K562 (cell line): ENCODE results near the gene NVL. TPM values are rescaled to one million over a fixed set of nuclear protein-coding genes. Genes with fewer than 3 reads are reported as not detected.

Experiments
- ATAC-seq: fragments of 200-7000 bp; cut with Tn5 transposase; 3 replicates; pipeline ENCODE4 v1.9.1; 2020; ENCODE audit warnings: moderate library complexity
- BruUV-seq: library from RNA; stranded (reverse); fragments of 400-500 nt; replicated peaks from 2 replicates; lab custom pipeline; 2021; lab: Mats Ljungman, UMichigan
- CTCF ChIA-PET: fragments of 300-600 bp; formaldehyde crosslinking; extraction: SDS; loops from one replicate; lab custom pipeline; 2021; ENCODE audit warnings: low intra/inter-chr PET ratio; lab: Yijun Ruan, JAX
- POLR2A ChIA-PET: fragments of 300-600, 350-650 bp; sonication (Branson Sonifier 250); formaldehyde crosslinking; extraction: SDS; loops from one replicate; lab custom pipeline; 2021; ENCODE audit warnings: antibody characterized with exemption, inconsistent platforms; lab: Yijun Ruan, JAX
- DNase-seq, 4 experiments: peaks; one replicate each; pipeline versions ENCODE4 v3.0.0 to v3.0.0-alpha.2; 2011 to 2018; ENCODE audit warnings: low spot score in 3 of 4, mixed read lengths in 3 of 4; ENCODE audit errors: extremely low read depth in 1 of 4
- FAIRE-seq: peaks from 2 replicates; lab custom pipeline; 2011; peaks lifted over from hg19 to GRCh38; lab: Jason Lieb, UNC
- H2AFZ ChIP-seq: 2 replicates; pipeline ENCODE4 v1.6.0; 2011; ENCODE audit warnings: low read depth, low read length, control low read depth, inconsistent platforms
- H3K27ac ChIP-seq: fragments of 200-600 bp; 3 replicates; pipeline ENCODE4 v1.8.0; 2011; ENCODE audit warnings: low read depth, mild to moderate bottlenecking, control low read depth, inconsistent platforms, low read length, moderate library complexity, mixed read lengths; ENCODE audit errors: extremely low read depth
- H3K27me3 ChIP-seq, 2 experiments: fragments of 300-600 bp in 1 of 2; 2 replicates in 1 of 2; 3 replicates in 1 of 2; pipeline versions ENCODE4 v1.6.0 to v1.8.0; 2011; ENCODE audit warnings: inconsistent platforms in 2 of 2, low read length in 2 of 2, mild to moderate bottlenecking in 1 of 2, mixed read lengths in 1 of 2, moderate library complexity in 1 of 2; ENCODE audit not compliant: control insufficient read depth in 2 of 2, insufficient read depth in 2 of 2
- H3K36me3 ChIP-seq: fragments of 300-600 bp; 3 replicates; pipeline ENCODE4 v1.8.0; 2011; ENCODE audit warnings: mild to moderate bottlenecking, low read length, inconsistent platforms; ENCODE audit not compliant: control insufficient read depth, insufficient read depth
- H3K4me1 ChIP-seq, 2 experiments: fragments of 200-600 bp in 1 of 2; replicated peaks in 1 of 2; 2 replicates in 1 of 2; 3 replicates in 1 of 2; pipeline versions ENCODE4 v1.5.1 to v1.8.0; 2011; ENCODE audit warnings: inconsistent platforms in 2 of 2, low read length in 2 of 2, mild to moderate bottlenecking in 1 of 2, mixed read lengths in 1 of 2, moderate library complexity in 1 of 2; ENCODE audit not compliant: control insufficient read depth in 2 of 2, insufficient read depth in 2 of 2
- H3K4me2 ChIP-seq: 2 replicates; pipeline ENCODE4 v1.6.1; 2011; ENCODE audit warnings: low read length, control low read depth, inconsistent platforms, mixed read lengths; ENCODE audit not compliant: insufficient read depth
- H3K4me3 ChIP-seq: fragments of 200-600 bp; sonication (generic), shearing (Covaris generic); 2 replicates; pipeline ENCODE4 v1.5.1; 2016; ENCODE audit warnings: control low read depth, inconsistent platforms
- H3K79me2 ChIP-seq: fragments of 200-600 bp; 3 replicates; pipeline ENCODE4 v1.8.0; 2011; ENCODE audit warnings: low read length, inconsistent platforms; ENCODE audit not compliant: control insufficient read depth, insufficient read depth
- H3K9ac ChIP-seq, 2 experiments: 2 replicates each; pipeline versions ENCODE4 v1.6.0 to v1.6.1; 2011; ENCODE audit warnings: low read depth in 2 of 2, low read length in 2 of 2, control low read depth in 1 of 2, inconsistent platforms in 1 of 2, mild to moderate bottlenecking in 1 of 2, mixed read lengths in 1 of 2; ENCODE audit not compliant: insufficient read depth in 1 of 2
- H3K9me1 ChIP-seq: one replicate; pipeline ENCODE4 v1.6.0; 2011; ENCODE audit warnings: inconsistent platforms, mild to moderate bottlenecking, low read length, moderate library complexity; ENCODE audit not compliant: control insufficient read depth, insufficient read depth
- H3K9me3 ChIP-seq: replicated peaks from 2 replicates; pipeline ENCODE4 v1.5.1; 2011; ENCODE audit warnings: low read depth, low read length, inconsistent platforms; ENCODE audit not compliant: control insufficient read depth, insufficient read depth
- H4K20me1 ChIP-seq: replicated peaks from 2 replicates; pipeline ENCODE4 v1.6.1; 2011; ENCODE audit warnings: low read length, inconsistent platforms, mixed read lengths; ENCODE audit not compliant: control insufficient read depth, insufficient read depth
- ARID2 ChIP-seq: fragments of 450-650 bp; IDR thresholded peaks from 2 replicates; pipeline ENCODE4 v1.6.1; 2017; ENCODE audit warnings: antibody characterized with exemption, mild to moderate bottlenecking
- ATF1 ChIP-seq, 2 experiments: fragments of 450-650 bp in 1 of 2; IDR thresholded peaks; 2 replicates each; pipeline ENCODE4 v1.6.1; 2016; ENCODE audit warnings: missing compliant biosample characterization in 1 of 2, missing genetic modification characterization in 1 of 2
- CBFA2T3 ChIP-seq: fragments of 450-650 bp; IDR thresholded peaks from 2 replicates; pipeline ENCODE4 v1.6.1; 2017
- CHD4 ChIP-seq: fragments of 200-600 bp; sonication (generic); IDR thresholded peaks from 3 replicates; pipeline ENCODE4 v1.6.1; 2012; ENCODE audit warnings: low read depth, mild to moderate bottlenecking, mixed read lengths, low read length, inconsistent platforms; ENCODE audit not compliant: insufficient read depth, insufficient replicate concordance, poor library complexity, severe bottlenecking
- EHMT2 ChIP-seq: fragments of 450-650 bp; IDR thresholded peaks from 2 replicates; pipeline ENCODE4 v1.6.1; 2018; ENCODE audit warnings: antibody characterized with exemption
- GABPB2 ChIP-seq: fragments of 250-450 bp; sonication (Bioruptor Pico); conservative IDR thresholded peaks from 2 replicates; pipeline ENCODE4 v1.5.1; 2021; ENCODE audit warnings: mild to moderate bottlenecking
- HDAC3 ChIP-seq: fragments of 450-650 bp; IDR thresholded peaks from 2 replicates; pipeline ENCODE4 v1.6.1; 2018; ENCODE audit warnings: borderline replicate concordance, mild to moderate bottlenecking, moderate library complexity; ENCODE audit not compliant: partially characterized antibody
- KDM2B ChIP-seq: fragments of 250-450 bp; sonication (Bioruptor Pico); IDR thresholded peaks from 2 replicates; pipeline ENCODE4 v1.8.0; 2021; ENCODE audit warnings: mild to moderate bottlenecking, moderate library complexity
- RBBP5 ChIP-seq: fragments of 200-600 bp; sonication (generic); IDR thresholded peaks from 2 replicates; pipeline ENCODE4 v1.6.1; 2012; ENCODE audit warnings: borderline replicate concordance, mild to moderate bottlenecking, low read length, control low read depth, inconsistent platforms; ENCODE audit not compliant: insufficient read depth, poor library complexity, severe bottlenecking
- SMAD1 ChIP-seq: fragments of 150-350 bp; IDR thresholded peaks from 2 replicates; pipeline ENCODE4 v1.6.1; 2014; ENCODE audit warnings: low read length, low read depth; ENCODE audit not compliant: partially characterized antibody
- TAF15 ChIP-seq: fragments of 200-400 bp; formaldehyde crosslinking; IDR thresholded peaks from 2 replicates; pipeline ENCODE4 v1.6.1; 2017; ENCODE audit warnings: mild to moderate bottlenecking, low read depth, low read length, moderate library complexity
- ZNF253 ChIP-seq: fragments of 250-450 bp; sonication (Bioruptor Pico); conservative IDR thresholded peaks from 2 replicates; pipeline ENCODE4 v1.6.1; 2021; ENCODE audit warnings: mild to moderate bottlenecking
- WGBS: fragments of 100-300 bp; shearing (Covaris generic); methylation state at CpG from one replicate; pipeline ENCODE4 v1.1.6; 2016; ENCODE audit warnings: low coverage, mixed read lengths; ENCODE audit not compliant: insufficient coverage; ENCODE audit errors: missing lambda C conversion rate; 5-methylcytosine and 5-hydroxymethylcytosine counted together
- in situ Hi-C: fragments of 300-500 bp; cut with MboI; formaldehyde crosslinking; loops from 4 replicates; pipeline ENCODE4 v1.15.0; 2018; ENCODE audit warnings: inconsistent platforms, mixed read lengths
- intact Hi-C: fragments of 100-400 bp; cut with micrococcal nuclease; formaldehyde crosslinking; loops from 2 replicates; pipeline ENCODE4 v1.14.2; 2022
- polyA plus RNA-seq, 8 experiments: library from polyadenylated mRNA; depleted of rRNA in 4 of 8; stranded (reverse) in 5 of 8; unstranded in 3 of 8; fragments of >200 nt; fragmentation: Nextera tagmentation in 2 of 8; fragmentation: Illumina TruSeq in 1 of 8; extraction: Ambion mirVana in 2 of 8; extraction: Trizol in 1 of 8; gene quantifications; 2 replicates each; pipeline versions ENCODE4 v1.2.1 to v1.2.3, GENCODE V29; 2011 to 2014; ENCODE audit warnings: inconsistent platforms in 1 of 8, missing spikeins in 1 of 8
- total RNA-seq, 7 experiments: library from RNA; depleted of rRNA in 6 of 7; stranded (reverse); fragments of >200 nt in 6 of 7; fragmentation: Illumina TruSeq in 2 of 7; extraction: Trizol in 2 of 7; gene quantifications; 2 replicates each; pipeline versions ENCODE4 v1.2.1 to v1.2.3, GENCODE V29; 2011 to 2021; ENCODE audit warnings: low replicate concordance in 1 of 7
- TF ChIP-seq, protein P1 (sequence below): fragments of 450-650 bp; conservative IDR thresholded peaks from 2 replicates; pipeline ENCODE4 v1.6.1; 2016; ENCODE audit warnings: missing genetic modification characterization, low read depth, mild to moderate bottlenecking, control low read depth, missing compliant biosample characterization
- TF ChIP-seq, protein P2 (sequence below): fragments of 250-450 bp; sonication (Bioruptor Pico); IDR thresholded peaks from 2 replicates; pipeline ENCODE4 v1.4.0; 2020; ENCODE audit warnings: borderline replicate concordance
- TF ChIP-seq, protein P3 (sequence below), 3 experiments: IDR thresholded peaks in 2 of 3; conservative IDR thresholded peaks in 1 of 3; 2 replicates each; pipeline ENCODE4 v1.5.1; 2011 to 2012; ENCODE audit warnings: low read length in 3 of 3, mild to moderate bottlenecking in 3 of 3, control low read depth in 2 of 3, improper control_type of control experiment in 1 of 3, inconsistent platforms in 1 of 3, low read depth in 1 of 3, mixed read lengths in 1 of 3, moderate library complexity in 1 of 3; ENCODE audit not compliant: insufficient read depth in 2 of 3

The NVL gene
- total and polyA plus RNA-seq, 9 of the 15 experiments (the other 6 are each of a cell fraction or from before 2014, with no cell fraction given): 32.5 to 86.6 (median 62.9) TPM

DNA sequence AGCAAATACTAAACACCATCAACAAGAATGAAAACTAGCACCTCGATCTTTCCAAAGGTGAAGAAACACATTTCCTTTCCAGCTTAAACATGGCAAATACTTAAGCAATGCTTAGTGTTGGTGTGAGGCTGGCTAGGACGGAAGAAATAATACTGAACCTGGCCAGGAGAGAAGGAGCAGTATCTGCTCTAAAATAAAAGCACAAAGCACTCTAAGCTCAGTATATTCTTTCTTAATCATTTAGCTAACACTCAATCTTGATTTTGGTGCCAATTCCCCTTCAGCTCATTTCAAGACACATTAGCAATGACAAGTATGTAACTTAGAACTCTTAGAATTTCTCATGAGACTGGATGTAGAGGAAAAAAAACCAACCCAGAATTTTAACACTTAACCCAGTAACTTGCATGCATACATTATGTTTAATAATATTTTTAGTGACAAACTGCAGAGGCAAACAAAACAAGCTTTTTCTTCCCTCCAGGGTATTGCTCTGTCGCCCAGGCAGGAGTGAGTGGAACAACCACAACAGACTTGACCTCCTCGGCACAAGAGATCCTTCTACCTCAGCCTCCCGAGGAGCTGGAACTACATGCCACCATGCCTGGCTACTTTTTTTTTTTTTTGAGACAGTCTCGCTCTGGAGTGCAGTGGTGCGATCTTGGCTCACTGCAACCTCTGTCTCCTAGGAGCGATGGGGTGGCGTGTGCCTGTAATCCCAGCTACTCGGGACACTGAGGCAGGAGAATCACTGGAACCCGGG lies 92.7 kb downstream of the NVL start:
- no peak overlapping the region for H3K4me3 ChIP-seq
- intact Hi-C loops (no loop called here), in situ Hi-C loops (no loop called here)
- H3K27ac ChIP-seq: no peak overlapping the region
- TF ChIP-seq ATF1 (CRISPR knock-in tag; IDR thresholded peaks at IDR 0.05): no peak
- TF ChIP-seq ATF1 (tag; IDR thresholded peaks at IDR 0.05): no peak
- TF ChIP-seq RBBP5: no peak
- no peak for TF ChIP-seq TAF15
- no peak for TF ChIP-seq CHD4
- TF ChIP-seq KDM2B (CRISPR knock-in tag): no peak
- TF ChIP-seq, protein P1, sequence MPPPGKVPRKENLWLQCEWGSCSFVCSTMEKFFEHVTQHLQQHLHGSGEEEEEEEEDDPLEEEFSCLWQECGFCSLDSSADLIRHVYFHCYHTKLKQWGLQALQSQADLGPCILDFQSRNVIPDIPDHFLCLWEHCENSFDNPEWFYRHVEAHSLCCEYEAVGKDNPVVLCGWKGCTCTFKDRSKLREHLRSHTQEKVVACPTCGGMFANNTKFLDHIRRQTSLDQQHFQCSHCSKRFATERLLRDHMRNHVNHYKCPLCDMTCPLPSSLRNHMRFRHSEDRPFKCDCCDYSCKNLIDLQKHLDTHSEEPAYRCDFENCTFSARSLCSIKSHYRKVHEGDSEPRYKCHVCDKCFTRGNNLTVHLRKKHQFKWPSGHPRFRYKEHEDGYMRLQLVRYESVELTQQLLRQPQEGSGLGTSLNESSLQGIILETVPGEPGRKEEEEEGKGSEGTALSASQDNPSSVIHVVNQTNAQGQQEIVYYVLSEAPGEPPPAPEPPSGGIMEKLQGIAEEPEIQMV (tag): no peak
- no peak for TF ChIP-seq GABPB2 (CRISPR knock-in tag)
- no peak for TF ChIP-seq ARID2
- TF ChIP-seq, protein P2, sequence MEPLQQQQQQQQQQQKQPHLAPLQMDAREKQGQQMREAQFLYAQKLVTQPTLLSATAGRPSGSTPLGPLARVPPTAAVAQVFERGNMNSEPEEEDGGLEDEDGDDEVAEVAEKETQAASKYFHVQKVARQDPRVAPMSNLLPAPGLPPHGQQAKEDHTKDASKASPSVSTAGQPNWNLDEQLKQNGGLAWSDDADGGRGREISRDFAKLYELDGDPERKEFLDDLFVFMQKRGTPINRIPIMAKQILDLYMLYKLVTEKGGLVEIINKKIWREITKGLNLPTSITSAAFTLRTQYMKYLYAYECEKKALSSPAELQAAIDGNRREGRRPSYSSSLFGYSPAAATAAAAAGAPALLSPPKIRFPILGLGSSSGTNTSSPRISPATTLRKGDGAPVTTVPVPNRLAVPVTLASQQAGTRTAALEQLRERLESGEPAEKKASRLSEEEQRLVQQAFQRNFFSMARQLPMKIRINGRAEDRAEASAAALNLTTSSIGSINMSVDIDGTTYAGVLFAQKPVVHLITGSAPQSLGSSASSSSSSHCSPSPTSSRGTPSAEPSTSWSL: no peak
- no peak for TF ChIP-seq ZNF253
- TF ChIP-seq EHMT2: no peak
- TF ChIP-seq, protein P3, sequence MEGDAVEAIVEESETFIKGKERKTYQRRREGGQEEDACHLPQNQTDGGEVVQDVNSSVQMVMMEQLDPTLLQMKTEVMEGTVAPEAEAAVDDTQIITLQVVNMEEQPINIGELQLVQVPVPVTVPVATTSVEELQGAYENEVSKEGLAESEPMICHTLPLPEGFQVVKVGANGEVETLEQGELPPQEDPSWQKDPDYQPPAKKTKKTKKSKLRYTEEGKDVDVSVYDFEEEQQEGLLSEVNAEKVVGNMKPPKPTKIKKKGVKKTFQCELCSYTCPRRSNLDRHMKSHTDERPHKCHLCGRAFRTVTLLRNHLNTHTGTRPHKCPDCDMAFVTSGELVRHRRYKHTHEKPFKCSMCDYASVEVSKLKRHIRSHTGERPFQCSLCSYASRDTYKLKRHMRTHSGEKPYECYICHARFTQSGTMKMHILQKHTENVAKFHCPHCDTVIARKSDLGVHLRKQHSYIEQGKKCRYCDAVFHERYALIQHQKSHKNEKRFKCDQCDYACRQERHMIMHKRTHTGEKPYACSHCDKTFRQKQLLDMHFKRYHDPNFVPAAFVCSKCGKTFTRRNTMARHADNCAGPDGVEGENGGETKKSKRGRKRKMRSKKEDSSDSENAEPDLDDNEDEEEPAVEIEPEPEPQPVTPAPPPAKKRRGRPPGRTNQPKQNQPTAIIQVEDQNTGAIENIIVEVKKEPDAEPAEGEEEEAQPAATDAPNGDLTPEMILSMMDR (IDR thresholded peaks at IDR 0.05 in 2 of 3, conservative IDR thresholded peaks at IDR 0.05 in 1 of 3; ENCODE audit: insufficient read depth in 2 of 3, low read depth in 1 of 3, low read length in 3 of 3): no peak
- TF ChIP-seq HDAC3: no peak
- no peak for TF ChIP-seq SMAD1
- TF ChIP-seq CBFA2T3: no peak
- peaks cover 56% of the 10 kb centered on the region for H3K36me3 ChIP-seq
- 88% methylated on average over 10 of the region's 11 CpGs for WGBS
- no TSS peak for BruUV-seq
- H3K4me1 ChIP-seq: no peaks in the 10 kb centered on the region
- FAIRE-seq (no peak), DNase-seq (no peak), ATAC-seq (no peak)
- H3K9ac ChIP-seq: no peak overlapping the region
- no peak overlapping the region for H2AFZ ChIP-seq
- H3K4me2 ChIP-seq: no peak overlapping the region
- H4K20me1 ChIP-seq: no peaks in the 10 kb centered on the region
- no peaks in the 10 kb centered on the region for H3K27me3 ChIP-seq
- no peaks in the 10 kb centered on the region for H3K9me1 ChIP-seq
- POLR2A ChIA-PET: interaction anchor here (0.8 to 1.8 kb wide), 4 partner anchors 11 to 24 kb away, joined by 3 to 4 read pairs (median 4); no protein-coding TSS in a partner anchor
- CTCF ChIA-PET: no interaction called here
- H3K9me3 ChIP-seq: no peaks in the 10 kb centered on the region
- no peaks in the 10 kb centered on the region for H3K79me2 ChIP-seq
